HAP-1 (cell line): ENCODE measurements around the gene PRKAR1B.

Experiments
- DNase-seq, 2 experiments: peaks; one replicate each; pipeline ENCODE4 v3.0.0-alpha.2; 2016 to 2020; ENCODE audit warnings: low spot score in 2 of 2
- H3K27me3 ChIP-seq: fragments of 250-450 bp; sonication (Bioruptor Pico); 2 replicates; pipeline ENCODE4 v1.5.1; 2020; ENCODE audit warnings: low read depth, mild to moderate bottlenecking, moderate library complexity
- H3K36me3 ChIP-seq: fragments of 250-450 bp; sonication (Bioruptor Pico); replicated peaks from 2 replicates; pipeline ENCODE4 v1.5.1; 2020; ENCODE audit warnings: mild to moderate bottlenecking
- H3K4me1 ChIP-seq: fragments of 250-450 bp; sonication (Bioruptor Pico); 2 replicates; pipeline ENCODE4 v1.5.1; 2020; ENCODE audit warnings: mild to moderate bottlenecking
- H3K4me3 ChIP-seq: fragments of 250-450 bp; sonication (Bioruptor Pico); 2 replicates; pipeline ENCODE4 v1.5.1; 2020; ENCODE audit warnings: mild to moderate bottlenecking, moderate library complexity
- H3K9me3 ChIP-seq: fragments of 250-450 bp; sonication (Bioruptor Pico); 2 replicates; pipeline ENCODE4 v1.5.1; 2020; ENCODE audit warnings: mild to moderate bottlenecking, moderate library complexity
- in situ Hi-C: fragments of 300-500 bp; cut with MboI; formaldehyde crosslinking; loops from 3 replicates; pipeline ENCODE4 v1.14.3; 2020; ENCODE audit warnings: low sequenced_read_pairs, inconsistent platforms, mixed read lengths

The PRKAR1B gene

GRCh38 chr7:604884-605531, 122.1 kb downstream of the PRKAR1B start:
- Histone ChIP-seq H3K36me3 (no peaks in the 10 kb centered on the region), H3K27me3 (no peaks in the 10 kb centered on the region), H3K4me1 (no peaks in the 10 kb centered on the region), H3K4me3 (no peak overlapping the region), H3K9me3 (no peaks in the 10 kb centered on the region)
- in situ Hi-C loops: no loop called here
- no peak for DNase-seq

- in situ Hi-C loops: no loop called here
- DNase-seq: no peak
- Histone ChIP-seq H3K36me3 (no peaks in the 10 kb centered on the region), H3K27me3 (no peaks in the 10 kb centered on the region), H3K4me3 (no peak overlapping the region), H3K4me1 (no peaks in the 10 kb centered on the region), H3K9me3 (no peaks in the 10 kb centered on the region)
These were observed 122.8 kb downstream of the PRKAR1B start for GRCh38 chr7:604001-604883.

- DNase-seq: no peak
- in situ Hi-C loops: no loop called here
- Histone ChIP-seq H3K9me3 (no peaks in the 10 kb centered on the region), H3K36me3 (no peaks in the 10 kb centered on the region), H3K4me3 (no peak overlapping the region), H3K27me3 (no peaks in the 10 kb centered on the region), H3K4me1 (no peaks in the 10 kb centered on the region)
These were observed 123.7 kb downstream of the PRKAR1B start for GRCh38 chr7:603152-603951.

DNA sequence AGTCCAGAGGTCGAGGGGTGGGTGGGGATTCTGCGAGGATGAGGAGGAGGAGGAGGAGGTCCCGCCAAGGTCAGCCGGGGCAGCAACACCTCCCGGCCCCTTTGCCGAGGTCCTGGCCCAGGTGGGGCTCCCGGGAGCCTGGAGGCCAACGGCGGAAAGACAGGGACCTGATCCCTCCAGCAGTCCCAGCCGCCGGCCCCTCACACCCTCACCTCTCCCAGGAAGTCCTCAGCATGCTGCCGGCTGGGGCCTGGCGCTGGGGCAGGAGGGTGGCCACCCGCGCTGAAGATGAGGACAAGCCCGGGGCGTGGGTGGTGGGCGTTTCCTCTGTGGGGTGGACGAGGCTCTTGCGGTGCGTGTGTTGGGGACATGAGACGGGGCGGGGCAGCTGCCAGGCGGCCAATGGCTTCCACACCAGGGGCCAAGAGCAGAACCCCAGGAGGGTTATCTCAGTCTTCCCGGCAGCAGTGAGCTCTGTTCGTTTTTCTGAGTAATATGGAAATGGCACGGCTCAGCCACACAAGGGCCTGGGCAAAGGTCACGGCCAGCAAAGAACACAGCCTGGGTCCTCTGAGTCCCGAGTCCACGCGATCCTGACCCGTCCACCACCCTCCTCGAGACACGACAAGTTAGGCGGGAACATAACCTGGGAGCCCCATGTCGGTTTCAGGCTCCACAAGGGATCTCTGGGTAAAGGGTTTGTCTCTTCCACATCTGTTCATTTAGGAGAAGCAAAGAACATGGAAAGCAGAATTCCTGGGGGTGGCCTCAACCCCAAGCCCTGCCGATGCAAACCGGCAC, 124.5 kb downstream of the PRKAR1B start:
- in situ Hi-C loops: no loop called here
- H3K4me3 ChIP-seq: no peak overlapping the region
- DNase-seq: no peak
- H3K36me3 ChIP-seq: no peaks in the 10 kb centered on the region
- H3K9me3 ChIP-seq: no peaks in the 10 kb centered on the region
- H3K4me1 ChIP-seq: no peaks in the 10 kb centered on the region
- no peaks in the 10 kb centered on the region for H3K27me3 ChIP-seq

DNA sequence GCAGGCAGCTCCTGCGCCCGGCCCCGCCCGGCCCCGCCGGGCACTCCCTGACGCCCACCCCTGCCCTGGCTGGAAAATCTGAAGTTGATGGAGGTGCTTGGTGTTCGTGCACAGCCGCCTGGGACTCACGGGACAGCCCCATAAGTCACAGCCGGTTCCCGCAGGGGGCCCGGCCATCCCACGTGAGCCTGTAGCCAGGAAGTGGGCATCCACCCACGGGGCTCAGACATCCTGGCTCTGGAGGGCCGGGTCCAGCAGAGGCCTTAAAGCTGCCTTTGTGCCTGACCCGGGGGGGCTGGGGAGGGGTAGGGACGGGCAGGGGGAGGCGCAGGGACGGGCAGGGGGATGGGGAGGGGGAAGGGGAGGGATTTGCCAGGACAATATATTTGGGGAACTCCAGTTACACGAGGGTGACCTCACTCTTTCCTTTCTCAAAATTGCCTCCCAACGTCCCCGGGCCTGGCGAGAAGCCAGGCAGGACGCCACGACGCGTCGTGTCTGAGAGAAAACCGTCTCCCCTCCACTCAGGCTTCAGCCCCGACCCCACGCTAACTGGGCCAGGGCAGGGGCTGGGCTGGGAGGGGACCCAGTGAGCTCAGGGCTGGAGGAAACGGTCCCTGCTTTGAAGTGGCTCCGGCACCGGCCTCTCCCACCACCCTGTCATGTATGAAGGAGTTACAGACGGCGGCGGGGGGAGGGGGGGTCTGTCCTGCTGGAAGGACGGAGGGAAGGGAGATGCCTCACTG, 125.3 kb downstream of the PRKAR1B start:
- DNase-seq: no peak
- H3K4me1 ChIP-seq: peaks cover 6% of the 10 kb centered on the region
- H3K4me3 ChIP-seq: no peak overlapping the region
- in situ Hi-C loops: no loop called here
- no peaks in the 10 kb centered on the region for H3K27me3 ChIP-seq
- no peaks in the 10 kb centered on the region for H3K9me3 ChIP-seq
- H3K36me3 ChIP-seq: no peaks in the 10 kb centered on the region

- in situ Hi-C loops: no loop called here
- H3K27me3 ChIP-seq: no peaks in the 10 kb centered on the region
- H3K9me3 ChIP-seq: no peaks in the 10 kb centered on the region
- no peak overlapping the region for H3K4me3 ChIP-seq
- H3K4me1 ChIP-seq: peaks cover 10% of the 10 kb centered on the region
- no peaks in the 10 kb centered on the region for H3K36me3 ChIP-seq
- no peak for DNase-seq
These were observed 126.0 kb downstream of the PRKAR1B start for GRCh38 chr7:601036-601594.

GRCh38 chr7:600149-601035, 126.7 kb downstream of the PRKAR1B start:
- DNase-seq: no peak
- Histone ChIP-seq H3K27me3 (no peaks in the 10 kb centered on the region), H3K4me3 (no peak overlapping the region), H3K36me3 (no peaks in the 10 kb centered on the region), H3K4me1 (peaks cover 10% of the 10 kb centered on the region), H3K9me3 (no peaks in the 10 kb centered on the region)
- in situ Hi-C loops: no loop called here

GRCh38 chr7:598899-599298, 128.2 kb downstream of the PRKAR1B start:
- DNase-seq: no peak
- in situ Hi-C loops: no loop called here
- H3K36me3 ChIP-seq: no peaks in the 10 kb centered on the region
- no peak overlapping the region for H3K4me3 ChIP-seq
- peaks cover 10% of the 10 kb centered on the region for H3K4me1 ChIP-seq
- no peaks in the 10 kb centered on the region for H3K9me3 ChIP-seq
- H3K27me3 ChIP-seq: no peaks in the 10 kb centered on the region

GRCh38 chr7:597348-598178, 129.5 kb downstream of the PRKAR1B start:
- in situ Hi-C loops: no loop called here
- Histone ChIP-seq H3K36me3 (no peaks in the 10 kb centered on the region), H3K9me3 (no peaks in the 10 kb centered on the region), H3K4me1 (peaks cover 10% of the 10 kb centered on the region), H3K27me3 (no peaks in the 10 kb centered on the region), H3K4me3 (no peak overlapping the region)
- no peak for DNase-seq

GRCh38 chr7:596819-597182, 130.3 kb downstream of the PRKAR1B start:
- no peaks in the 10 kb centered on the region for H3K36me3 ChIP-seq
- DNase-seq: peak; percentile 74 to 79

GRCh38 chr7:596071-596818, 130.8 kb downstream of the PRKAR1B start:
- DNase-seq: no peak
- no peaks in the 10 kb centered on the region for H3K36me3 ChIP-seq
- in situ Hi-C loops: no loop called here
- no peaks in the 10 kb centered on the region for H3K9me3 ChIP-seq
- no peak overlapping the region for H3K4me3 ChIP-seq
- H3K27me3 ChIP-seq: no peaks in the 10 kb centered on the region
- H3K4me1 ChIP-seq: peaks cover 10% of the 10 kb centered on the region

More at GRCh38 chr7:596819-597182, 130.3 kb downstream of the PRKAR1B start:
- no peaks in the 10 kb centered on the region for H3K27me3 ChIP-seq
- in situ Hi-C loops: no loop called here
- no peak overlapping the region for H3K4me3 ChIP-seq
- no peaks in the 10 kb centered on the region for H3K9me3 ChIP-seq
- peaks cover 10% of the 10 kb centered on the region for H3K4me1 ChIP-seq
